HG03354 (cell line): ENCODE data around the gene ARL3.

ENCODE experiments used
- ATAC-seq: cut with Tn5 transposase; IDR thresholded peaks from one replicate; pipeline ENCODE4 v1.9.1; 2021; ENCODE audit warnings: mild to moderate bottlenecking; ENCODE audit not compliant: unreplicated experiment, poor library complexity, severe bottlenecking

ARL3 gene

DNA sequence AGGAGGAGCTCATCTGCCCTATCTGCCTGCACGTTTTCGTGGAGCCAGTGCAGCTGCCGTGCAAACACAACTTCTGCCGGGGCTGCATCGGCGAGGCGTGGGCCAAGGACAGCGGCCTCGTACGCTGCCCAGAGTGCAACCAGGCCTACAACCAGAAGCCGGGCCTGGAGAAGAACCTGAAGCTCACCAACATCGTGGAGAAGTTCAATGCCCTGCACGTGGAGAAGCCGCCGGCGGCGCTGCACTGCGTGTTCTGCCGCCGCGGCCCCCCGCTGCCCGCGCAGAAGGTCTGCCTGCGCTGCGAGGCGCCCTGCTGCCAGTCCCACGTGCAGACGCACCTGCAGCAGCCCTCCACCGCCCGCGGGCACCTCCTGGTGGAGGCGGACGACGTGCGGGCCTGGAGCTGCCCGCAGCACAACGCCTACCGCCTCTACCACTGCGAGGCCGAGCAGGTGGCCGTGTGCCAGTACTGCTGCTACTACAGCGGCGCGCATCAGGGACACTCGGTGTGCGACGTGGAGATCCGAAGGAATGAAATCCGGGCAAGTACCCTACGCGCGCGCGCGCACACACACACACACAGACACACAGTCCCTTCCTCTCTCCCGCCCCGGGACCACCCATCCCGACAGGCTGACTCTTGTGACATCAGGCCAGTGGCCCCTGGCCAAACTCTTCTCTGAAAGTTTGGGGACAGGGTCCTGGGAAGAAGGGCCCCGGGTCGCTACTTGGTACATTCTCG is 69.4 kb downstream of the ARL3 start:
- ATAC-seq = peak; percentile 12

GRCh38 chr10:102644066-102644645 is 70.0 kb downstream of the ARL3 start, which contains the start of gene TRIM8:
TRIM8 (plus strand) TSS chr10:102644479; CDS start chr10:102644618, 139 bp downstream.
- ATAC-seq = no peak

DNA sequence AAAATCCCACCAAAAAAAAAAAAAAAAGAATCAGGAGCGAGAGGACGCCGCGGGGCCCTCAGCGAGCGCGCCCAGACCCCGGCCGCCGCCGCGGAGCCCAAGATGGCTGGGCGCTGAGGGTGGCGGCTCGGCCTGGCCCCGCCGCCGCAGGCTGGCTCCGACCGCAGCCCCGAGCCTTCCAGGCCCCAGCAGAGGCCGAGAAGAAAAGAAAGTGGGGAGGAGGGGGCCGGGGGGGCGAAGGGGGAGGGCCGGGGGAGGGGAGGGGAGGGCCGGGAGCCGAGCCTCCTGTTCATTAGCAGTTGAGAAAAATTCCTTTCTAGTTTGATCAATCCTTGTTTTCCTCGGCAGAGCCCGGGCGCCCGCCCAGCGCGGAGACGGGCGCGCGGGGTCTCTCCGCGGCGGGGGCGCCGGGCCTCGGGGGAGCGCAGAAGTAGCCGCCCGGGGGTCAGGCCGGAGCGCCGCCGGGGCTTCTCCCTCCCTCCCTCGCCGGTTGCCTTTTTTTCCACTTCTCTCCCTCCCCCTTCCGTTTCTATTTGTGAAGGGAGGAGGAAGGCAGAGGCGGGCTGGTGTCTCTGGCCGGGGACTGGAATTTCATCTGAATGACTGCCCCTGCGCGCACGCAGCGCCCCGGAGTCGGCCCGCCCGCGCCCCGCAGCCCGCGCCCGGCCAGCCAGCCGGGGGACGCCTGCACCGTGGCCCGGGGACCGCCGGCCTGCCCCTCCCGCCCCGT is 70.7 kb downstream of the ARL3 start:
- ATAC-seq = no peak

DNA sequence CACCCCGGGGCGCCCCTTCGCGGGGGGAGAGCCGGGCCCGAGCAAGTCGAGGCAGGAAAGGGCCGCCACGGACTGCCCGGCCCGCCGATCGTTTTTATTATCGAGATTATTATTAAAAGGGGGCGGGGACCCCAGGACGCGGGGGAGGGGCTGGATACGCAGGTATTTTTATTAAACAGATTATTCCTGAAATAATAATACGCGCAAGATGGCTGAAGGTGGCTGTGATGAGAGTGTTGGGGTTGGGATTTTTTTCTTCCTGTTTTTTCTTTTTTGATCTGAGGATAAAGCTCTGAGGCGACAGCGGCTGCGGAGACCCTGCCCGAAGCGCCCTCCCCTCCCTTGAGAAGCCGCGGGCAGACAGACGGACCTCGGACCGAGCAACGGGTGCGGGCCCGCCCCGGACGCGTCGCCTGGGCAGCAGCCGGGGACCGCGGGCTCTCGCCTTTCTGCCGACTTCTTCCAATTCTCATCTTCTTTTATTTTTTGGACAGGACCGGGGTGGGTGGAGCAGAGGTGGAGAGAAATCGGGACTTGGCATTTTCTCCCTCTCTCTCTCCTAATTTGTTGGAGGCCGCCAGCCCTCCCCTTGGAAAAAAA is 71.4 kb downstream of the ARL3 start:
- peak; percentile 1 for ATAC-seq

DNA sequence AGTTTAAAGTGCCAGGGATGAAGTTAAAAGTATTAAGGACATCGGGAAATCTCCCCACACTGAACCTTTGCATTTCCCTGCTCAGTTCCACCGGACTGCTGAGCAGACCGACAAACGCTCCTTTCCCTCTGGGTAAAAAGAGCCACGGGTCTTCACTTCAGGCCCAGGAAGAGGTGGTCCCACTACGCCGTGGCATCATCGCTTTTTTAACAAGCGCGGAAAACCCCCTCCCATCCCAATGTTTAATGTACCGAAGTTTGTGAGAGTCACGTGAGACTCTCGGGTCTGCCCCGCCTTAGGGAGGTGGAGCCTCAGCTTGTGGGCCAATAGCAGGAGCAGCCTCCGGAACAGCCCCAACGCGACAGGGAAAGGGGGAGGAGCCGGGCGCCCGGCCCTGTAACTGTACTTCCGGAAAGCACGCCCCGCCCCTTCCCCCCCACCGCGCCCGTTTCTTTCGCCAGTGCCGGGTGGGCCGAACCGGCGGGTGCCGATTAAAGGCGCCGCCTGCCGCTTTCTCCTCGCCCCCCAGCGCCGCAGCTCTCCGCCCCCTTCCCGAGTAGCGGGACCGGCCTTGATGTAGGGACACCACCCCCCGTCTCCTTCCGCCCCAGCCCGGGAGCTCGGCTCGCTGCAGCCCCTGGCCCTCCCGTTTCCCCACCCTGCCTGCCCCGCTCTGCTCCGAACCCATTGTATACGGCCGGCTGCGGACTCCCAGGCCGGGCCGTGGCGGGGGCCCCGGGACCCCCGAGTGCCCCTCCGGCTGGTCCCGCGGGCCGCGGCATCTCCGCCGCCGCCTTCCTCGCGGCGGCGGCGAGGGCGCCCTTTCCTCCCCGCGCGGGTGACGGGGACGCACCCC is 72.1 kb downstream of the ARL3 start:
- ATAC-seq = peak; percentile 50

DNA sequence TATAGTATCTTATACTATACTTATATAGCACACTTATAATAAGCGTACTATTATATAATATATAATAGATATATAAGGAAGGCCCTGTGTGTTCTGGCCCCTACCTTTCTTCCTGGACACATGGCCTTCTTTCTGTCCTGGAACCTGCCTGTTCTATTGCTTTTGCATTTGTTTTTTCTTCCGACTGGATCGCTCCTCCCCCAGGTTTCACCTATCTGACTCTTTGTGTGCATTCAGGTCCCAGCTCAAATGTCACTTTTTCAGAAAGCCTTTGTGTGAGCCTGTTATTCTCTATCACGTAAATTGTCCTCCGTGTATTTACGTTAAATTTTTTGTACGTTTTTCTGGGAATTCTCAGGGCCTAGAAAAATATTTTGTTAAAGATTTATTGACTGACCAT is 72.8 kb downstream of the ARL3 start:
- ATAC-seq = no peak

DNA sequence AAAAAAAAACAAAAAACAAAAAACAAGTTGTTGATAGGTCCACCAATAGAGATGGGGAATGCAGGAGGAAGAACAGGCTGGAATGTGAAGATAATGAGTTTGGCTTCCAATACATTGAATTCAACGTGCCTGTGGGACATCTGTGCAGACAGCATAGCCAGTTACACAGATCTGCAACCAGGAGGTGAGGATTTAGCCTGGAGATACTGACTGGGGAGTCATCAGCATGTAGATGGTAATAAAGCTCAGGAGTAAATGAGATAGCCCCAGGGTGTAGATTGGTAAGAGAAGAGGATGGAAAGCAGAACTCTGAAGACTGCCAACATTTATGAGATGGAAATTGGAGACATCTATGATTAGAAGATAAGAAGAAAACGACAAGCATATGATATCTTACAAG is 74.7 kb downstream of the ARL3 start:
- no peak for ATAC-seq

DNA sequence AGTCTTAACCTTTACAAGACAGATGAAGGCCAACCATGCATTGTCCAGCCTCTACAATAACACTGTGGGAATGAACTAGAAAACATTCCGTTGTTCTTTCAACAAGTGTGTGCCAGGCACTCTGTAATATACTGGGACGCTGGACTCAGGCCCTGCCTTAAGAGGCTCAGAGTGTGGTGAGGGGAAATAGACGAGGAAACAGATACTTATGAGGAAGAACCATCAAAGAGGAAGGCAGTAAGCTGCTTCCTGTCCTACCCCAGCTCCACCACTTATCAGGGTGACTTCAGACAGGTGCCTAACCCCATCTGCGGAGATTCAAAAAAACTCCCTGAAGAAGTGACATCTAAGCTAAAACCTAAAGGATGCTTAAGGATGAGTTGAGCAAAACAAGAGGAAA is 78.8 kb downstream of the ARL3 start:
- no peak for ATAC-seq

- ATAC-seq = no peak
These were observed 79.5 kb downstream of the ARL3 start for GRCh38 chr10:102634686-102635085.

GRCh38 chr10:102633848-102634247 is 80.3 kb downstream of the ARL3 start:
- ATAC-seq = no peak

DNA sequence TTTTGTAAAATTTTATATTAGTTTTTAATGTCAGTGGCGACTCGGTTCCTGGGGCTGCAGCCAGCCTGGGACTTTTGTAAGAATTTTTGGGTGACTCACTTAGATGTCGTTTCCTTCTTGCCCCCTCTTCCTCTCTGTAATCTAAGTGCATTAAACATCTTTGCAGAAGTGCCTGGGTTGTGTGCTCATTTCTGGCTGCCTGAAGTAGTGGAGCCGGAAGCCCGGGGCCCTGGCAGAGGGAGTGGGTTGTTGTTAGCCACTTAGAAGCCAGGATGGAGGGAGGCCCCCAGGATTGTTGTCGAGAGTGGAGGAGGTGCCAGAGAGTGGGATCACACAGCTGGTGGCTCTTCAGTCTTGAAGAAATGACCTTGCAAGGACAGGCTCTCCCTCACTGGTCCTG is 80.9 kb downstream of the ARL3 start:
- no peak for ATAC-seq

- ATAC-seq = no peak
These were observed 81.6 kb downstream of the ARL3 start for GRCh38 chr10:102632394-102633111.

DNA sequence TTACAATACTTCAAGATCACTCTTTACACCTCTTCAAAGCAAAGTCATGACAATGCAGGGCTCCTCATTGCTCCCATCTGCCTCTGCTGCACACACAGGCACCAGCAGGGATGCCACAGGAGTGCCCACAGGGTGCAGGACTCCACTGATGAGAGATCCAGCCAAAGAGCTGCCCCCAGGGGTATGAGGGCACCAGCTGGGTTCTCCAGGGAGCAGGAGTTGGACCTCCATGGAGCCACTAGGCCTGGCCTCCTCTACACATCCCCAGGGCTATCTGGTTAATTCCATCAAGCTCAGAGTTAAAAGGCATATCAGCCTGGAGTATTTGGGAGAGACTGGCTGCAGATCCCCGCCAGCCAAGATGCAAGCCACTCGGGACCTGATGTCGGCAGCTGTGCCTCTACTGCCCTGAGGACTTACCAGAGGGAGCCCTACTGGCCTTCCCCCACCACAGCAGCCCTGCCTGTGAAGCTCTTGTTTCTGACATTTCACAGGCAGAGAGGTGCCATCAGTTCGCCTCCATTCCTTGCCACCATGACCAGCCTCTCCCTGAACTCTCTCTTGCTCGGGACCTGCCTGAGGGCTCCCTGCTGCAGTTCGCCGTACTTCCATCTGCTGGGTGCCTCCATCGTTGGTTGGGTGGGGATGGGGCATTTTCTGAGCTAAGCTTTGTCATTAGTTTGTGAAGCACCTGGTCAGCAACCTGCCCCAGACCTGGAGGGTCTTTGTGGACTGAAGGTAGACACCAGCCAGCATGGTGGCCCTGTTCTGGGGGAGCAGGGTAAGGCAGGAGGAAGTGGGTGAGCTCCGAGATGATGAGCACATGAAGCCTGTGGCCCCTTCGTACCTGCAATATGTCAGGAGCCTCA is 82.4 kb downstream of the ARL3 start:
- no peak for ATAC-seq

DNA sequence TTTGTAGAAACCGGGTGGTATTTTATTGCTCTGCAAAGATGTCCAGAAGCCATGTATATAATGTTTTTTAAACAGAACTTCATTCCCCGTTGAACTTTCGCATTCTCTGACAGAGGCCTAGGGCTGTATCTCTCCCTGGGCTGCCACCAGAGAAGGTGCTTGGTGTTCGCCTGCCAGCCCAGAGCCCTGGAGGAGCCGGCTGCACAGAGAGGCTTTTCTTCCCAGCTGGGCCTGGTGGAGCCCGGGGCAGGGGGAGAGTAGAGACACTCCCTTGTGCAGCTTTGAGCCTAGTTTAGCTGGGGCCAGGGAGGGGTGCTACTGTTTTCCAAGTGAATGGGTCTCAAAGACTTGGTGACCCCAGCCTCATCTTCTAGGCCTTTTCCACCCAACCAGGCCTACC is 83.5 kb downstream of the ARL3 start:
- no peak for ATAC-seq

DNA sequence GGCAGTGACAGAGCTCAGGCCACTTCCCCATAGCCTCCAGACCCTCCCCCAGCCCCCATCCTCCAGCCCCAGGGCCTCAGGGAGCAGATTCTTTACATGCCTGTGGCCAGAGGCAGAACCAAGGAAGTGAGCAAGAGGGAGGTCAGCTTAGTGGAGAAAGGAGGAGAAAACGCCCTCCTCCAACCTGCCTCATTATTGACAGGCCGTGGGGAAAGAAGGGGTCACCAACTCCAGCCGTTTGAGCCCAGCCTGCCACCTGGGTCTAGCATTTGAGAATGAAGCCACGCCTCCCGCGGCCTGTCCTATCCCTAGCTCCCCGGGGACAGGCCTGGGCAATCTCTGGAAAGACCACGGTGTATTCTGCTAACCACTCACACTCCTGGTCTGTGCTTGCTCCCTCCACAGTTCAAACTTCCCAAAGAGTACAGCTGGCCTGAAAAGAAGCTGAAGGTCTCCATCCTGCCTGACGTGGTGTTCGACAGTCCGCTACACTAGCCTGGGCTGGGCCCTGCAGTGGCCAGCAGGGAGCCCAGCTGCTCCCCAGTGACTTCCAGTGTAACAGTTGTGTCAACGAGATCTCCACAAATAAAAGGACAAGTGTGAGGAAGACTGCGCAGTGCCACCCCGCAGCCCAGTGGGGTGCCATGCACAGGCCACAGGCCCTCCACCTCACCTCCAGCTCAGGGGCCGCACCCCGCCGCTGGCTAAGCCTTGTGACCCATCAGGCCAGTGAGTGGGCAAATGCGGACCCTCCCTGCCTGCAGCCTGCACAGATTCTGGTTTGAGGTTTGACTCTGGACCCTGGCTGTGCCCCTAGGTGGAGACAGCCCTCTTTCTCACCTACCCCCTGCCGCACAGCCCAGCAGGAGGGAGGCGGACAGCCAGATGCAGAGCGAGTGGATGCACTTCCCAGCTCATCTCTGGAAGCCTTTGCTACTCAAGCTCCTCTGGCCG is 84.3 kb downstream of the ARL3 start:
- no peak for ATAC-seq

DNA sequence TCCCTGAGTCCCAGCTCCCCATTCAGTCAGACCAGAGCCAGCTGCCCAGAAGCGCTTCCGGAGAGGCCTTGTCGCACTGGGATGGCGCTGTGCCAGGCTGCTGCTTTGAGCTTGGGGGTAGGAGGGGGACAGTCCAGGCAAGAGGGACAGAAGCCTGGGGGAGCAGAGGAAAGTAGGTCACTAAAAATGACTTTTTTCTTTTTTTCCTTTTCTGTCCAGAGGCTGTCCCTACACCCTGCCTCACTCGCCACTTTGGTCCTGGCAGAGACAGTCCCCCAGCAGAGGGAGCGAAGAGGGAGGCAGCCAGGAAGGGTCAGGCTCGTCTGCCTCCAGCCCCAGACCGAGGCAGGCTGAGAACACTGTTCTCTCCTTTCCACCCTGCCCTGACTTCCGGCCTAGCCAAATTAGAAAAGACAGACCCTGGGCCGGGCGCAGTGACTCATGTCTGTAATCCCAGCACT is 85.7 kb downstream of the ARL3 start:
- ATAC-seq = no peak

- no peak for ATAC-seq
These were observed 86.4 kb downstream of the ARL3 start for GRCh38 chr10:102627736-102628293.
